ENCODE results near the gene CRIP2. TPM values are rescaled to one million over a fixed set of nuclear protein-coding genes. Genes with fewer than 3 reads are reported as not detected.

The CRIP2 gene
- total and polyA plus RNA-seq, 4 donors = 4.3 to 40.0 (median 20.7) TPM

GRCh38 chr14:105527826-105528585, 53.4 kb downstream of the CRIP2 start:
- no peaks in the 10 kb centered on the region for H3K9me3 ChIP-seq (ENCODE audit: control insufficient read depth in 4 of 4, low read length in 3 of 4)
- H3K27ac ChIP-seq (ENCODE audit: low read depth in 1 of 2, low read length in 2 of 2) = peak overlapping the region; percentile 21 to 54
- peaks cover 0 to 1% (median 0%) of the 10 kb centered on the region in 4 donors for H3K36me3 ChIP-seq (ENCODE audit: control insufficient read depth in 4 of 4, insufficient read depth in 3 of 4, low read depth in 1 of 4, low read length in 3 of 4)
- peak overlapping the region; percentile 5 to 72 (median 61) for H3K4me3 ChIP-seq (ENCODE audit: low read depth in 1 of 3, low read length in 3 of 3)
- no peaks in the 10 kb centered on the region for H3K27me3 ChIP-seq (ENCODE audit: control insufficient read depth in 4 of 4, insufficient read depth in 4 of 4, low read length in 3 of 4)
- TF ChIP-seq, protein P1, sequence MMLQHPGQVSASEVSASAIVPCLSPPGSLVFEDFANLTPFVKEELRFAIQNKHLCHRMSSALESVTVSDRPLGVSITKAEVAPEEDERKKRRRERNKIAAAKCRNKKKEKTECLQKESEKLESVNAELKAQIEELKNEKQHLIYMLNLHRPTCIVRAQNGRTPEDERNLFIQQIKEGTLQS (IDR thresholded peaks at IDR 0.05) = no peak
- peak; percentile 78 for TF ChIP-seq CTCF (IDR thresholded peaks at IDR 0.05; ENCODE audit: low read depth, low read length, missing input control)
- TF ChIP-seq RAD21 (IDR thresholded peaks at IDR 0.05) = peak; percentile 78 to 82
- TF ChIP-seq GABPA (IDR thresholded peaks at IDR 0.05 in 1 of 2, conservative IDR thresholded peaks at IDR 0.05 in 1 of 2) = peak in 1 of 2 donors; percentile 23
- TF ChIP-seq, protein P2, sequence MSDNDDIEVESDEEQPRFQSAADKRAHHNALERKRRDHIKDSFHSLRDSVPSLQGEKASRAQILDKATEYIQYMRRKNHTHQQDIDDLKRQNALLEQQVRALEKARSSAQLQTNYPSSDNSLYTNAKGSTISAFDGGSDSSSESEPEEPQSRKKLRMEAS (IDR thresholded peaks at IDR 0.05) = no peak
- 6% methylated on average over 67 of the region's 67 CpGs for WGBS
- no peak overlapping the region for H3K9ac ChIP-seq (ENCODE audit: low read depth in 1 of 2, low read length in 2 of 2)
- H3K4me1 ChIP-seq (ENCODE audit: control insufficient read depth in 4 of 4, insufficient read depth in 4 of 4, low read length in 3 of 4) = peaks cover 9 to 30% (median 20%) of the 10 kb centered on the region in 4 donors
- DNase-seq (ENCODE audit: low spot score) = peak; percentile 78

GRCh38 chr14:105528586-105529318, 54.1 kb downstream of the CRIP2 start:
- TF ChIP-seq FOXA2 (IDR thresholded peaks at IDR 0.05) = no peak
- 27% methylated on average over 89 of the region's 89 CpGs for WGBS
- Histone ChIP-seq H3K27me3 (ENCODE audit: control insufficient read depth in 4 of 4, insufficient read depth in 4 of 4, low read length in 3 of 4) (no peaks in the 10 kb centered on the region), H3K27ac (ENCODE audit: low read depth in 1 of 2, low read length in 2 of 2) (no peak overlapping the region), H3K4me3 (ENCODE audit: low read depth in 1 of 3, low read length in 3 of 3) (peak overlapping the region in 1 of 3 donors; percentile 72), H3K36me3 (ENCODE audit: control insufficient read depth in 4 of 4, insufficient read depth in 3 of 4, low read depth in 1 of 4, low read length in 3 of 4) (peaks cover 0 to 1% (median 0%) of the 10 kb centered on the region in 4 donors), H3K9me3 (ENCODE audit: control insufficient read depth in 4 of 4, low read length in 3 of 4) (no peaks in the 10 kb centered on the region), H3K4me1 (ENCODE audit: control insufficient read depth in 4 of 4, insufficient read depth in 4 of 4, low read length in 3 of 4) (peaks cover 9 to 30% (median 20%) of the 10 kb centered on the region in 4 donors), H3K9ac (ENCODE audit: low read depth in 1 of 2, low read length in 2 of 2) (no peak overlapping the region)
- no peak for DNase-seq (ENCODE audit: low spot score)

- DNase-seq (ENCODE audit: low spot score) = no peak
- Histone ChIP-seq H3K27ac (ENCODE audit: low read depth in 1 of 2, low read length in 2 of 2) (no peak overlapping the region), H3K9ac (ENCODE audit: low read depth in 1 of 2, low read length in 2 of 2) (no peak overlapping the region), H3K27me3 (ENCODE audit: control insufficient read depth in 4 of 4, insufficient read depth in 4 of 4, low read length in 3 of 4) (no peaks in the 10 kb centered on the region), H3K4me3 (ENCODE audit: low read depth in 1 of 3, low read length in 3 of 3) (peak overlapping the region in 1 of 3 donors; percentile 8), H3K9me3 (ENCODE audit: control insufficient read depth in 4 of 4, low read length in 3 of 4) (no peaks in the 10 kb centered on the region), H3K4me1 (ENCODE audit: control insufficient read depth in 4 of 4, insufficient read depth in 4 of 4, low read length in 3 of 4) (peaks cover 9 to 30% (median 20%) of the 10 kb centered on the region in 4 donors), H3K36me3 (ENCODE audit: control insufficient read depth in 4 of 4, insufficient read depth in 3 of 4, low read depth in 1 of 4, low read length in 3 of 4) (peaks cover 0 to 1% (median 0%) of the 10 kb centered on the region in 4 donors)
- TF ChIP-seq YY1 (IDR thresholded peaks at IDR 0.05) (no peak), JUND (IDR thresholded peaks at IDR 0.05) (no peak), RAD21 (IDR thresholded peaks at IDR 0.05) (no peak)
- WGBS = 49% methylated on average over 24 of the region's 24 CpGs
These were observed 54.6 kb downstream of the CRIP2 start for GRCh38 chr14:105529319-105529568.

Other genes starting within 250 kb of the CRIP2 start
- gene BTBD6, start 226.3 kb upstream of the CRIP2 start, total RNA-seq = 10 to 100 TPM; 15.9 to 17.5 TPM
- gene BTBD6, start 226.3 kb upstream of the CRIP2 start, polyA plus RNA-seq = 10 to 100 TPM in 1 of 2 donors, 1 to 10 TPM in 1; 5.8 to 18.1 TPM
- 10 to 100 TPM; 13.0 to 24.1 TPM for gene BRF1, start 173.8 kb upstream of the CRIP2 start, total RNA-seq
- gene BRF1, start 173.8 kb upstream of the CRIP2 start, polyA plus RNA-seq = 1 to 10 TPM; 4.6 to 8.3 TPM
- gene PACS2, start 160.1 kb upstream of the CRIP2 start, total RNA-seq = 10 to 100 TPM; 10.2 to 21.9 TPM
- 1 to 10 TPM; 5.1 to 9.5 TPM for gene PACS2, start 160.1 kb upstream of the CRIP2 start, polyA plus RNA-seq
- gene TEX22, start 76.3 kb upstream of the CRIP2 start, total RNA-seq = under 1 TPM; 0.08 to 0.14 TPM
- under 1 TPM in 1 of 2 donors, not detected in 1; 0.02 TPM for gene TEX22, start 76.3 kb upstream of the CRIP2 start, polyA plus RNA-seq
- gene MTA1, start 55.0 kb upstream of the CRIP2 start, total RNA-seq = 10 to 100 TPM; 27.9 to 28.1 TPM
- 10 to 100 TPM in 1 of 2 donors, 1 to 10 TPM in 1; 3.7 to 14.0 TPM for gene MTA1, start 55.0 kb upstream of the CRIP2 start, polyA plus RNA-seq
- 1 to 10 TPM; 1.4 to 1.8 TPM for gene CRIP1, start 12.1 kb downstream of the CRIP2 start, total RNA-seq
- gene CRIP1, start 12.1 kb downstream of the CRIP2 start, polyA plus RNA-seq = 10 to 100 TPM in 1 of 2 donors, 1 to 10 TPM in 1; 6.0 to 11.4 TPM
- 1 to 10 TPM; 2.2 to 7.5 TPM for gene TEDC1, start 16.4 kb downstream of the CRIP2 start, total RNA-seq
- 1 to 10 TPM in 1 of 2 donors, under 1 TPM in 1; 0.97 to 4.2 TPM for gene TEDC1, start 16.4 kb downstream of the CRIP2 start, polyA plus RNA-seq
- under 1 TPM; 0.33 to 0.37 TPM for gene TMEM121, start 51.8 kb downstream of the CRIP2 start, total RNA-seq
- 1 to 10 TPM in 1 of 2 donors, not detected in 1; 1.5 TPM for gene TMEM121, start 51.8 kb downstream of the CRIP2 start, polyA plus RNA-seq

Measured in liver (tissue), 9 donors.